Psoas muscle (tissue), 8 donors: ENCODE results near the gene GMPR. TPM values are rescaled to one million over a fixed set of nuclear protein-coding genes. Genes with fewer than 3 reads are reported as not detected.
A peak's percentile ranks its signal among the peaks of the same experiment; 100 is the strongest.

Source experiments
- ATAC-seq, 4 donors: fragments of 200-7000 bp; cut with Tn5 transposase; one replicate each; pipeline ENCODE4 v1.9.1; 2020; ENCODE audit warnings: moderate library complexity in 3 of 4, mild to moderate bottlenecking in 2 of 4
- DNase-seq, 2 donors: peaks; one replicate each; pipeline ENCODE4 v3.0.0-alpha.2; 2020
- H3K27ac ChIP-seq: fragments of 200-600 bp; one replicate; pipeline ENCODE4 v1.8.0; 2022
- H3K27me3 ChIP-seq, 3 donors: fragments of 200-600 bp in 1 of 3; one replicate each; pipeline versions ENCODE4 v1.6.1 to v1.8.0; 2013 to 2022; ENCODE audit warnings: low read length in 2 of 3, mild to moderate bottlenecking in 2 of 3, moderate library complexity in 1 of 3; ENCODE audit not compliant: insufficient read depth in 3 of 3
- H3K36me3 ChIP-seq, 2 donors: fragments of 200-600 bp in 1 of 2; one replicate each; pipeline versions ENCODE4 v1.6.1 to v1.8.0; 2013 to 2022; ENCODE audit warnings: low read depth in 1 of 2, mild to moderate bottlenecking in 1 of 2, moderate library complexity in 1 of 2; ENCODE audit not compliant: insufficient read depth in 1 of 2
- H3K4me1 ChIP-seq: fragments of 200-600 bp; one replicate; pipeline ENCODE4 v1.8.0; 2022
- H3K4me3 ChIP-seq: fragments of 200-600 bp; one replicate; pipeline ENCODE4 v1.8.0; 2022; ENCODE audit warnings: mild to moderate bottlenecking
- H3K9me3 ChIP-seq: fragments of 200-600 bp; one replicate; pipeline ENCODE4 v1.8.0; 2022
- CTCF ChIP-seq: fragments of 200-600 bp; IDR thresholded peaks from one replicate; pipeline ENCODE4 v1.8.0; 2022; ENCODE audit warnings: antibody characterized with exemption
- WGBS, 3 donors: extraction: QIAGEN DNeasy Blood & Tissue Kit; methylation state at CpG; one replicate each; pipeline versions ENCODE4 v1.1.6 to v1.1.7; 2013; 5-methylcytosine and 5-hydroxymethylcytosine counted together
- intact Hi-C, 2 donors: fragments of 100-400 bp; cut with DNase I; formaldehyde crosslinking; loops; one replicate each; pipeline versions ENCODE4 v1.11.0 to v1.14.2; 2022
- polyA plus RNA-seq, 3 donors: library from polyadenylated mRNA; stranded (reverse); fragments of 200-250 nt; gene quantifications; one replicate each; pipeline ENCODE4 v1.2.3, GENCODE V29; 2013
- total RNA-seq, 4 donors: library from RNA; stranded (reverse); fragmentation: NEBNext Ultra II Directional in 2 of 4; extraction: Animal tissue kit (Norgen Biotek cat#: 25700) in 2 of 4; gene quantifications; one replicate each; pipeline versions ENCODE4 v1.2.1 to v1.2.4, GENCODE V29; 2021 to 2023
- donor health status: healthy with polysubstance abuse.
- donor health status: DM: no; HTN: no; CAD: no; lungs with moderate emphysema.
- donor health status: Bipolar disorder and iron deficiency.
- donor health status: healthy.
- donor health status: DM: yes; HTN: yes; CAD: no.
- donor health status: DM: no; HTN: no; CAD: no.
- donor health status: DM: no; HTN: no; CAD: no.
- donor health status: DM: yes; HTN: yes; CAD: no.

Gene GMPR
- total and polyA plus RNA-seq, 7 donors: 26.6 to 286 (median 230) TPM

GRCh38 chr6:16253399-16254144 is 15.2 kb downstream of the GMPR start:
- ATAC-seq: peak in 2 of 4 donors; percentile 53 to 56

GRCh38 chr6:16254535-16254934 is 16.1 kb downstream of the GMPR start:
- Histone ChIP-seq H3K4me1 (peaks cover 43% of the 10 kb centered on the region), H3K27ac (peak overlapping the region; percentile 33), H3K4me3 (no peak overlapping the region), H3K9me3 (no peaks in the 10 kb centered on the region), H3K36me3 (peaks cover 4 to 70% of the 10 kb centered on the region in 2 donors), H3K27me3 (no peaks in the 10 kb centered on the region)
- DNase-seq (no peak), ATAC-seq (no peak)
- TF ChIP-seq CTCF: no peak
- WGBS, 3 donors: 75 to 93% (median 77%) methylated on average over 9 of the region's 9 CpGs
- intact Hi-C loops: no loop called here

More at GRCh38 chr6:16253399-16254144, 15.2 kb downstream of the GMPR start:
- peaks cover 4 to 74% of the 10 kb centered on the region in 2 donors for H3K36me3 ChIP-seq
- H3K4me1 ChIP-seq: peaks cover 41% of the 10 kb centered on the region
- intact Hi-C loops: no loop called here
- no peak for TF ChIP-seq CTCF
- H3K9me3 ChIP-seq: no peaks in the 10 kb centered on the region
- 55 to 83% (median 61%) methylated on average over 10 of the region's 10 CpGs for WGBS, 3 donors
- no peaks in the 10 kb centered on the region for H3K27me3 ChIP-seq
- no peak overlapping the region for H3K4me3 ChIP-seq
- H3K27ac ChIP-seq: peak overlapping the region; percentile 33
- DNase-seq: no peak

- WGBS, 3 donors: 77 to 88% (median 80%) methylated on average over 2 of the region's 2 CpGs
- H3K36me3 ChIP-seq: peaks cover 0 to 47% of the 10 kb centered on the region in 2 donors
- peak overlapping the region; percentile 71 for H3K27ac ChIP-seq
Observed at GRCh38 chr6:16256781-16257180, 18.4 kb downstream of the GMPR start.

GRCh38 chr6:16257999-16258708 is 19.8 kb downstream of the GMPR start:
- Histone ChIP-seq H3K36me3 (peaks cover 0 to 35% of the 10 kb centered on the region in 2 donors), H3K27ac (peak overlapping the region; percentile 71), H3K27me3 (no peaks in the 10 kb centered on the region), H3K9me3 (no peaks in the 10 kb centered on the region), H3K4me3 (no peak overlapping the region), H3K4me1 (peaks cover 38% of the 10 kb centered on the region)
- peak; percentile 64 to 85 (median 82) for ATAC-seq
- 29 to 39% (median 34%) methylated on average over 7 of the region's 7 CpGs for WGBS, 3 donors
- intact Hi-C loops: no loop called here
- TF ChIP-seq CTCF: no peak
- no peak for DNase-seq

More at GRCh38 chr6:16256781-16257180, 18.4 kb downstream of the GMPR start:
- no peak overlapping the region for H3K4me3 ChIP-seq
- no peaks in the 10 kb centered on the region for H3K9me3 ChIP-seq
- ATAC-seq (no peak), DNase-seq (no peak)
- TF ChIP-seq CTCF: no peak
- intact Hi-C loops: no loop called here
- peaks cover 42% of the 10 kb centered on the region for H3K4me1 ChIP-seq
- H3K27me3 ChIP-seq: no peaks in the 10 kb centered on the region
